AG04450 (cell line): Measurements from ENCODE around the gene MED27. TPM values are rescaled to one million over a fixed set of nuclear protein-coding genes. Genes with fewer than 3 reads are reported as not detected.

Experiments
- CTCF ChIA-PET: fragments of 300-600, 350-600 bp; formaldehyde crosslinking; extraction: SDS; loops from one replicate; lab custom pipeline; 2022; ENCODE audit warnings: antibody characterized with exemption, inconsistent platforms; lab: Charles Lee
- POLR2A ChIA-PET: fragments of 350-600 bp; formaldehyde crosslinking; extraction: SDS; loops from one replicate; lab custom pipeline; 2021; ENCODE audit warnings: antibody characterized with exemption, inconsistent platforms; lab: Yijun Ruan, JAX
- DNase-seq: peaks from one replicate; pipeline ENCODE4 v3.0.0-alpha.2; 2011; ENCODE audit warnings: low read depth, low spot score
- H3K27ac ChIP-seq: one replicate; pipeline ENCODE4 v1.5.1; 2012; ENCODE audit warnings: low read depth, low read length, control low read depth
- H3K27me3 ChIP-seq: one replicate; pipeline ENCODE4 v1.6.0; 2012; ENCODE audit warnings: low read length; ENCODE audit not compliant: control insufficient read depth, insufficient read depth
- H3K4me3 ChIP-seq: 2 replicates; pipeline ENCODE4 v1.5.1; 2011; ENCODE audit warnings: mild to moderate bottlenecking, low read depth, low read length, control low read depth
- H3K9me3 ChIP-seq: 2 replicates; pipeline ENCODE4 v1.5.1; 2012; ENCODE audit warnings: low read length; ENCODE audit not compliant: control insufficient read depth, insufficient read depth
- polyA plus RNA-seq: library from polyadenylated mRNA; depleted of rRNA; stranded (reverse); fragments of >200 nt; gene quantifications from 2 replicates; pipeline ENCODE4 v1.2.3, GENCODE V29; 2011
- TF ChIP-seq, protein P1 (sequence below): IDR thresholded peaks from 2 replicates; pipeline ENCODE4 v1.5.1; 2011; ENCODE audit warnings: low read depth, low read length, control low read depth, inconsistent platforms

Gene MED27
- polyA plus RNA-seq, 1 experiment, result 36.6 TPM

DNA sequence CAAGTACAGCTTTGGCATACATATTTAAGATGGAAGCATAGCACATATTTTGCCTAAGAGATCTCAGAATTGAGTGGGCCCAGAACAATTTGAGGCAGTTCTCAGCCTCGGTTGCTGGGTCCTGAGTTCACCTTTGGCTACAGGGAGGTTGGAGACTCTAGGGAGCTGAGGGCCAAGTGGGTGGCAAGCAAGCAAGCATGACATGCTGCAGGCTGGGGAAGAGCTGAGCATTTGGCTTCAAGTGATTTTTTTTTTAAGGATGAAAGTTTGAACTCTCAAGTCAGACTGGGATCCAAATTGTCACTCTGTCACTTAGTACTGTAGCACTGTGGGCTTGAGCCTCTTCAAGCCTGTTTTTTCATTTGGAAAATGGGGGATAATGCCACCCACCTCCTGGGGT lies 160.5 kb downstream of the MED27 start:
- Histone ChIP-seq H3K27ac (no peak overlapping the region), H3K27me3 (no peaks in the 10 kb centered on the region), H3K9me3 (no peaks in the 10 kb centered on the region), H3K4me3 (no peak overlapping the region)
- ChIA-PET CTCF (no interaction called here), POLR2A (interaction anchor here (0.5 kb wide), 1 partner anchor 71 kb away, joined by 6 read pairs; no protein-coding TSS in a partner anchor)
- no peak for DNase-seq
- TF ChIP-seq, protein P1, sequence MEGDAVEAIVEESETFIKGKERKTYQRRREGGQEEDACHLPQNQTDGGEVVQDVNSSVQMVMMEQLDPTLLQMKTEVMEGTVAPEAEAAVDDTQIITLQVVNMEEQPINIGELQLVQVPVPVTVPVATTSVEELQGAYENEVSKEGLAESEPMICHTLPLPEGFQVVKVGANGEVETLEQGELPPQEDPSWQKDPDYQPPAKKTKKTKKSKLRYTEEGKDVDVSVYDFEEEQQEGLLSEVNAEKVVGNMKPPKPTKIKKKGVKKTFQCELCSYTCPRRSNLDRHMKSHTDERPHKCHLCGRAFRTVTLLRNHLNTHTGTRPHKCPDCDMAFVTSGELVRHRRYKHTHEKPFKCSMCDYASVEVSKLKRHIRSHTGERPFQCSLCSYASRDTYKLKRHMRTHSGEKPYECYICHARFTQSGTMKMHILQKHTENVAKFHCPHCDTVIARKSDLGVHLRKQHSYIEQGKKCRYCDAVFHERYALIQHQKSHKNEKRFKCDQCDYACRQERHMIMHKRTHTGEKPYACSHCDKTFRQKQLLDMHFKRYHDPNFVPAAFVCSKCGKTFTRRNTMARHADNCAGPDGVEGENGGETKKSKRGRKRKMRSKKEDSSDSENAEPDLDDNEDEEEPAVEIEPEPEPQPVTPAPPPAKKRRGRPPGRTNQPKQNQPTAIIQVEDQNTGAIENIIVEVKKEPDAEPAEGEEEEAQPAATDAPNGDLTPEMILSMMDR, result no peak

DNA sequence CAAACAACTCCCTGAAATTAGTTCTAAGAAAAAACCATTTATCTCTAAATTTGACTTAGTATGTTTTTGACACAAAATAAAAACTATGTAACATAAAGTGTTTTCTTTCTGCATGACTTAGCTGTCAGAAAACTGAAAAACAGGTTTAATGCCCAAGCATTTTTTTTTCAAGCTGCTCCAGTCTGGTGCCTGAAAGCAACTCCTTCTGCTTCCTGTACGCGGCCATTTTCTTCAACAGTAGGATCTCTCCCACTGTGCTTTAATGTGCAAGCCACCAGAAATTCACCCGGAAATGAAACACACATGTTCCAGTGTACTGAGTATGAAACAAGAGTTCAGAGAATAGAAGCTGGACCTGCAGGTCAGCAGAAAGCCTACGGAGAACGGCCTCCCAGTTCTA lies 161.2 kb downstream of the MED27 start:
- Histone ChIP-seq H3K9me3 (no peaks in the 10 kb centered on the region), H3K27me3 (no peaks in the 10 kb centered on the region), H3K27ac (no peak overlapping the region), H3K4me3 (no peak overlapping the region)
- CTCF ChIA-PET, result no interaction called here
- DNase-seq, result no peak
- POLR2A ChIA-PET, result no interaction called here
- TF ChIP-seq, protein P1, result no peak

DNA sequence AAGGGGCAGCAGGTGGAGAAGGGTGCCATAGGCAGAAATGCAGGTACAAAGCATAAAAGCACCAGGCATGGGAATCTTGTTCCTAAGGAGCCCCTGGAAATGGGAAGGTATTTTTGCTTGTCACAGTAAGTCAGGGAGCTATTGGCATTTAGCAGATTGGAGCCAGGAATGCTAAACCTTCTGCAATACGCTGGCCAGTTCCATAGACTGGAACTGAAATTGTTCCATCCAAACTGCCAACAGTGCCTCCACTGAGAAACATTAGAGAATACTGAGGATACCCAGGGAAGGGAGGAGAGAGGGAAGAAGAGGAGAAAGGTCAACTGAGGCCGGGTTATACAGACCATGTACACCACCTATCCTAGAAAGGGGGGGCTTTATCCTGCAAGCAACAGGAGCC lies 162.7 kb downstream of the MED27 start:
- POLR2A ChIA-PET, result no interaction called here
- no peak for DNase-seq
- Histone ChIP-seq H3K27me3 (no peaks in the 10 kb centered on the region), H3K4me3 (no peak overlapping the region), H3K27ac (no peak overlapping the region), H3K9me3 (no peaks in the 10 kb centered on the region)
- TF ChIP-seq, protein P1, result no peak
- CTCF ChIA-PET, result no interaction called here

DNA sequence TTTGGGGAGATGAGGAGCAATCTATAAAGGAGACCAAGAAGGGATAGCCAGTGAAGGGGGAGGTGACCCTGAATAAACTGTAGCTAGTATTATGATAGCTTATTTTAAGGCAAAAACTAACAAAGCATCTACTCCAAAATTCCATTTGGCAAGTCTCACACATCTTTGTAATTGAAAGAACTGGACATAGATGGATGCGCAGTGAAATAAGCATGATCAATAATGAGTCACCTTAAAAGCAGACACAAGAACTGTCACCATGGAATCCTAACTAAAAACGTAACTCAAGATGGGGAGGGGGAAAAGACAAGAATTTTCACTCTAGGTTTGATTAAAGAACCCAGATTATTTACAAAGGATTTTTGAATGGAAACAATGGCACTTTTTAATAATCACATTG lies 164.5 kb downstream of the MED27 start:
- POLR2A ChIA-PET, result no interaction called here
- TF ChIP-seq, protein P1, result no peak
- Histone ChIP-seq H3K27me3 (no peaks in the 10 kb centered on the region), H3K27ac (no peak overlapping the region), H3K4me3 (no peak overlapping the region), H3K9me3 (no peaks in the 10 kb centered on the region)
- no peak for DNase-seq
- CTCF ChIA-PET, result interaction anchor here (0.8 kb wide), 1 partner anchor 321 kb away, joined by 3 read pairs; no protein-coding TSS in a partner anchor

DNA sequence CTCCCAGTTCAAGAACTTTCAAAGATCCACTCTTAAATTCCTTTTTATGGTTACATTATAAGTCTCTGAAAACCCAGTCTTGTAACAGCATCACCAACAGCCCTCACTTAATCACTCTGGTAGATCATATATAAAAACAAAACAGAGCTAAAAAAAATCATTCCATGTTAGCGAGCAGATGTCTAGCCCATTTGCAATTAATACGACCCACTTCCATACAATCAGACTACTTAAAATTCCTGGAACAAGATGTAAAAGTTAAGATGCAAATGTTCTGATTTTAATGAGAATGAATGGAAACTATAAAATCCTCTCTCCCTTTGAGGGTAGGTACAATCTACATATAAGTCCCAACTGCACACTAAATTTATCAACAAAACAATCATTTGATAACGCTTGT lies 167.0 kb downstream of the MED27 start:
- no peaks in the 10 kb centered on the region for H3K27me3 ChIP-seq
- POLR2A ChIA-PET, result no interaction called here
- CTCF ChIA-PET, result no interaction called here

More for the DNA sequence above, 167.0 kb downstream of the MED27 start:
- Histone ChIP-seq H3K27ac (no peak overlapping the region), H3K4me3 (no peak overlapping the region), H3K9me3 (no peaks in the 10 kb centered on the region; the same call in 1 of the 2 replicates)
- TF ChIP-seq, protein P1, result no peak
- DNase-seq, result no peak
